Metanephros (tissue), 2 donors: ENCODE measurements around the gene SMYD1. TPM values are rescaled to one million over a fixed set of nuclear protein-coding genes. Genes with fewer than 3 reads are reported as not detected.

Experiments
- small RNA-seq: library from RNA; depleted of rRNA; stranded (forward); fragments of <200 nt; gene quantifications from one replicate; pipeline ENCODE3, GENCODE V24; 2014; ENCODE audit warnings: low replicate concordance
- total RNA-seq: library from RNA; depleted of rRNA; stranded (reverse); fragments of >200 nt; gene quantifications from one replicate; pipeline ENCODE4 v1.2.3, GENCODE V29; 2014

The SMYD1 gene
- 30.2 TPM for total RNA-seq

GRCh38 chr2:88067598-88067997, at the start of gene SMYD1:
Gene SMYD1, plus strand, starts transcription at chr2:88067825. Its CDS starts 40 bp downstream, at chr2:88067865.

DNA sequence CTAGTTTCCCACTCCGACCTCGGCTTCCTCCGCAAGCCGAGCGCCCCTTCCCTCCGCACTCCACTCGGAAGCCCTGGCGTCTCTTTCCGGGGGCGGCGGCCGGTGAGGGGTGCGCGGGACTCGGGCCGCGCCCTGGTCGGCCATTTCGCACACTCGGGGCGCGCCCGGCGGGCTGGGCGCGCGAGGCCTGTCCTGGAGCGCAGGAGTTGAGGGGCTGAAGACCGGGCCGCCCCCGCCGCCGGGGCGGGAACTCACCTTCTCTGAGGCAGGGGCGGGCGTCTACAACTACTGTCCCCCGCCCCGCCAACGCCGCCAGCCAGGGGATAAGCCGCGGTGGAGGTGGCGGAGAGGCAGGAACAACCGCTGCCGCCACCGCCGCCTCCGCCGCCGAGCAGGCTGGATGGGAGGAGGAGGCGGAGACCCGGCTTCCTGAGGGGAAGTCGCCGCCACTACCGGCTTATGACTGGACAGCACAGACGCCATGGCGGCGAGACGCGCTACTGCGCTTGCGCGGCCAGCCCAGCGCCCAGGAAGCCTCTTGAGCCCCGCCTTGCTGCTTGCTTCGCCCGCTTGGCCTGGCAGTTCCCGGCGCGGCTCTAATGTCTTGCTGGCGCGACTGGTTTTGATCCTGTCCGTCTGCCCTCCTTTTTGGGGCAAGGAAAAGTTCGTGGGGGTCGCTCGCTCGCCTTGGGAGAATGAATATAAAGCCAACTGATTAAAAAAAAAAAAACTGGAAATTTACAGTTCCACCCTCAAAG, 12.1 kb upstream of the SMYD1 start, which contains the start of gene KRCC1:
Gene KRCC1 (minus strand): TSS at position 413 of the 758 bp plus-strand sequence. CDS start 27,220 bp downstream, outside the sequence.

GRCh38 chr2:88127888-88128653, 60.4 kb downstream of the SMYD1 start, which contains the start of gene FABP1:
Gene FABP1, minus strand, starts transcription at chr2:88128062. Its CDS starts 45 bp downstream, at chr2:88128017.

Small RNAs within 50 kb of the gene (small RNA-seq; reads per million reads assigned to genes)
- gene MIR4780, result not detected

Other genes starting within 250 kb of the SMYD1 start
- 4.5 TPM for gene RGPD2, start 242.0 kb upstream of the SMYD1 start, total RNA-seq
- gene RNU2-63P, start 51.3 kb upstream of the SMYD1 start, total RNA-seq, result 29.7 TPM
- 11.2 TPM for gene KRCC1, start 12.0 kb upstream of the SMYD1 start, total RNA-seq
- gene FABP1, start 60.2 kb downstream of the SMYD1 start, total RNA-seq, result 1.1 TPM
- 37.4 TPM for gene THNSL2, start 102.5 kb downstream of the SMYD1 start, total RNA-seq